Measurements from ENCODE around the gene SAMD4A.

Gene SAMD4A

GRCh38 chr14:54606631-54607133 lies 39.8 kb downstream of the SAMD4A start:
- peak; percentile 67 for DNase-seq (ENCODE audit: extremely low read depth, low read depth)
- no peak for TF ChIP-seq CTCF (IDR thresholded peaks at IDR 0.05; ENCODE audit: low read depth, low read length)

- TF ChIP-seq CTCF (IDR thresholded peaks at IDR 0.05; ENCODE audit: low read depth, low read length) = no peak
- no peak for DNase-seq (ENCODE audit: extremely low read depth, low read depth)
Measured at GRCh38 chr14:54609576-54609975, 42.6 kb downstream of the SAMD4A start.

GRCh38 chr14:54610051-54610977 lies 43.4 kb downstream of the SAMD4A start:
- TF ChIP-seq CTCF (IDR thresholded peaks at IDR 0.05; ENCODE audit: low read depth, low read length) = no peak
- DNase-seq (ENCODE audit: extremely low read depth, low read depth) = no peak

GRCh38 chr14:54614296-54614695 lies 47.4 kb downstream of the SAMD4A start:
- no peak for DNase-seq (ENCODE audit: extremely low read depth, low read depth)
- no peak for TF ChIP-seq CTCF (IDR thresholded peaks at IDR 0.05; ENCODE audit: low read depth, low read length)

GRCh38 chr14:54617467-54617866 lies 50.5 kb downstream of the SAMD4A start:
- TF ChIP-seq CTCF (IDR thresholded peaks at IDR 0.05; ENCODE audit: low read depth, low read length) = no peak
- DNase-seq (ENCODE audit: extremely low read depth, low read depth) = no peak

- DNase-seq (ENCODE audit: extremely low read depth, low read depth) = no peak
- TF ChIP-seq CTCF (IDR thresholded peaks at IDR 0.05; ENCODE audit: low read depth, low read length) = no peak
Measured at GRCh38 chr14:54621686-54622085, 54.8 kb downstream of the SAMD4A start.

- no peak for TF ChIP-seq CTCF (IDR thresholded peaks at IDR 0.05; ENCODE audit: low read depth, low read length)
- no peak for DNase-seq (ENCODE audit: extremely low read depth, low read depth)
Measured at GRCh38 chr14:54622192-54622958, 55.4 kb downstream of the SAMD4A start.
